ENCODE data around the gene HIVEP1. TPM values are rescaled to one million over a fixed set of nuclear protein-coding genes. Genes with fewer than 3 reads are reported as not detected.

The HIVEP1 gene
- total RNA-seq, 1 donor = 21.8 TPM

GRCh38 chr6:11970114-11970513 is 42.0 kb upstream of the HIVEP1 start:
- TF ChIP-seq CTCF (IDR thresholded peaks at IDR 0.05; ENCODE audit: insufficient read depth, low read length) = no peak
- DNase-seq (ENCODE audit: low read depth) = peak; percentile 52
- H3K4me3 ChIP-seq (ENCODE audit: low read depth, low read length) = no peak overlapping the region

- TF ChIP-seq CTCF (IDR thresholded peaks at IDR 0.05; ENCODE audit: insufficient read depth, low read length) = no peak
- DNase-seq (ENCODE audit: low read depth) = peak; percentile 96
- H3K4me3 ChIP-seq (ENCODE audit: low read depth, low read length) = no peak overlapping the region
Observed at GRCh38 chr6:11971154-11971553, 41.0 kb upstream of the HIVEP1 start.

GRCh38 chr6:11972270-11972669 is 39.8 kb upstream of the HIVEP1 start:
- no peak for DNase-seq (ENCODE audit: low read depth)
- H3K4me3 ChIP-seq (ENCODE audit: low read depth, low read length) = no peak overlapping the region
- no peak for TF ChIP-seq CTCF (IDR thresholded peaks at IDR 0.05; ENCODE audit: insufficient read depth, low read length)

GRCh38 chr6:11972806-11973205 is 39.3 kb upstream of the HIVEP1 start:
- TF ChIP-seq CTCF (IDR thresholded peaks at IDR 0.05; ENCODE audit: insufficient read depth, low read length) = no peak
- no peak overlapping the region for H3K4me3 ChIP-seq (ENCODE audit: low read depth, low read length)
- no peak for DNase-seq (ENCODE audit: low read depth)

- no peak for TF ChIP-seq CTCF (IDR thresholded peaks at IDR 0.05; ENCODE audit: insufficient read depth, low read length)
- no peak overlapping the region for H3K4me3 ChIP-seq (ENCODE audit: low read depth, low read length)
- no peak for DNase-seq (ENCODE audit: low read depth)
Observed at GRCh38 chr6:11973238-11973637, 38.9 kb upstream of the HIVEP1 start.

- peak; percentile 88 for DNase-seq (ENCODE audit: low read depth)
- H3K4me3 ChIP-seq (ENCODE audit: low read depth, low read length) = no peak overlapping the region
- no peak for TF ChIP-seq CTCF (IDR thresholded peaks at IDR 0.05; ENCODE audit: insufficient read depth, low read length)
Observed at GRCh38 chr6:11974089-11974488, 38.0 kb upstream of the HIVEP1 start.

- no peak for TF ChIP-seq CTCF (IDR thresholded peaks at IDR 0.05; ENCODE audit: insufficient read depth, low read length)
- no peak for DNase-seq (ENCODE audit: low read depth)
- no peak overlapping the region for H3K4me3 ChIP-seq (ENCODE audit: low read depth, low read length)
Observed at GRCh38 chr6:11975353-11975977, 36.6 kb upstream of the HIVEP1 start.
